HL-60/S4 (cell line): ENCODE results near the gene PRSS53.

Experiments used
- in situ Hi-C: fragments of 300-500 bp; cut with MboI; formaldehyde crosslinking; loops from 2 replicates; pipeline ENCODE4 v1.14.3; 2022; ENCODE audit warnings: low sequenced_read_pairs

PRSS53 gene

DNA sequence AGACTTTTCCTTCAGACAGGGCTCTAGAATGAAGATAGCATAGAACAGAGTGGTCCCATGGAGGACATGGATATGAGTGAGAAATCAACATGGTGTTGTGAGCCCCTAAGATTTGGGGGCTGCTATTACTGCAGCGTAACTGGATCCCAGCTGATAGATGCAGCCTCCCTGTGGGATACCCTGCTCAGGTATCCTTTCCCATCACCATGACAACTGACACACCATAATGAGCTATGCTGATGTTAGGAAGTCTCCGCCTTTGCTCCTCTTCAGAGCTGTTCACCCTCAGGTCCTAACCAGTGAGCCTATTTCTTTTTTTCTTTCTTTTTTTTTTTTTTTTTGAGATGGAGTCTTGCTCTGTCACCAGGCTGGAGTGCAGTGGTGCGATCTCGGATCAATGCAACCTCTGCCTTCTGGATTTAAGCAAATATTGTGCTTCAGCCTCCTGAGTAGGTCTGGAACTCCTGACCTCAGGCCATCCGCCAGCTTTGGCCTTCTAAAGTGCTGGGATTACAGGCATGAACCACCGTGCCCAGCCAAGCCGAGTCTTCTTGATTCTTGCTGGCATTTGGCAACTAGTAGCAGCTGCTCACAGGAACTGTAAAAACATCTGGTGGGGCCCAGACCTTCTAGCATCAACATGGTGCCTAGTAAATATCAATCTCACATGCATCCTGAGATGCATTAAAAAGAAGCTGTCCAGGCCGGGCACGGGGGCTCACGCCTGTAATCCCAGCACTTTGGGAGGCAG, 38.3 kb downstream of the PRSS53 start:
- in situ Hi-C loops: no loop called here

DNA sequence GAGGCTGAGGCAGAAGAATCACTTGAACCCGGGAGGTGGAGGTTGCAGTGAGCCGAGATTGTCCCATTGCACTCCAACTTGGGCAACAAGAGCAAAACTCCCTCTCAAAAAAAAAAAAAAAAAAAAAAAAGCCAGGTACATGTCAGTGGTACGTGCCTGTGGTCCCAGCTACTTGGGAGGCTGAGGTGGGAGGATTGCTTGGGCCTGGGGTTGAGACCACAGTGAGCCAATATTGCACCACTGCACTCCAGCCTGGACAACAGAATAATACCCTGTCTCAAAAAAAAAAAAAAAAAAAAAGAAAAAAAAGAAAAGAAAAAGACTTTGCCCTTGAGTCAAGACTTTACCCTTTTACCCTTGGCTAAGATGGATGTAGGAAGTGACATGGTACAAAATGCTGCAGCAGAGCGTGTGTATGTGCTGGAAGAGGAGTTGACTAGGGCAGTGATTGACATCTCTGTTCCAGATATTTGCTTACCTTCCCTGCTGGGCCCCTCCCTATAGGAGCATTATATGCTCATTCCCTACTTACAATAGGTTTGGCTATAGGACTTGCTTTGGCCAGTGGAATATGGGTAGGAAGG, 44.8 kb downstream of the PRSS53 start:
- in situ Hi-C loops: no loop called here

DNA sequence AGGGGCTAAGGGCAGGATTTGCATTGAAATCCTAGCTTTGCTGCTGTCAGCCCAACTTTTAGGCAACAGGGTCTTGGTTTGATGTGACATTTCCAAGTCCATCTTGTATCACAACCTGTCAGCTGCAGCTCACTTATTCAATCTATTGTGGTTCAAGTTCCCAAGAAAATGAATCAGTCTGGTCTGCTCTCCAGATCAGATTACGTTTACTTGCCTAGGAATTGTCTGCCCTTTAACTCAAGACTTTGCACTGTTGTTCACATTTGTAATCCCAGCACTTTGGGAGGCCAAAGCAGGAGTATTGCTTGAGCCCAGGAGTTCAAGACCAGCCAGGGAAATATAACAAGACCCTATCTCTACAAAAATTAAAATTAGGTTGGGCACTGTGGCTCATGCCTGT, 45.4 kb downstream of the PRSS53 start:
- in situ Hi-C loops: no loop called here

DNA sequence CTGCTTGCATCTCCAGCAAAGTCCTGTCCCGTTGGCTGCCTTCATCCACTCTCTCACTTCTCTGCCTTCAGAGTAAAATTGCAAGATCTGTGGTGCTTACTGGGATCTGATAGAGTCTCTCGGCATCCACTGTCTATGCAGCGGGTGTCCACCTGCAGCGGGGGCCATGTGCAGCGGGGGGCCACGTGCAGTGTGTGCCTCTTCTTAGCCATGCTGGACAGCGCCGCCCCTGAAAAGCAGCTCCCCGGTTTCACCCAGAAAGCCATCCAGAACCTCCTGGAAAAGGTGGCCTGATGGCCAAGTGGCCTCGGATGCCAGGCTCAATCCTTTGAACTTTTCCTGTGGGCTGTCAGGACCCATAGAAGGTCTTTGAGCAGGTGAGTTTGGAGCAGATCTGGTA, 45.9 kb downstream of the PRSS53 start:
- in situ Hi-C loops: no loop called here

DNA sequence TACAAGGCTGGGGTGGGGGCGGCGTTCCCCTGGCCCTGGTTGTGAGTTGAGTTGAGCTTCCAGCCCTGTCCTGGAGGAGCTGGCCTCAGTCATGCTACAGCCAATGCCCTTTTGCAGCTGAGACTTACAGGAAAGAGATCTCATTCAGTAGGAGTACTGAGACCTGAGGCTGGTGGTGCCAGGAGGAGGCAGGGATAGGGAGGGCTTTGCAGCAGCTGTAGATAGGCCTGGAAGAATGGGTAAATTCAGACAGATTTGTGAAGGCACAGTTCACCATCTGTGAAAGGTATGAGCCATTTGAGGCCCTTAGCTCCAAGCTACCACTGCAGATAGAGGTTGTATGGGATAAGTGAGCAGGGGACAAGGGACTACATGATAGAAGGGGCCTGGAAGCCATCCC, 49.8 kb downstream of the PRSS53 start:
- in situ Hi-C loops: no loop called here

DNA sequence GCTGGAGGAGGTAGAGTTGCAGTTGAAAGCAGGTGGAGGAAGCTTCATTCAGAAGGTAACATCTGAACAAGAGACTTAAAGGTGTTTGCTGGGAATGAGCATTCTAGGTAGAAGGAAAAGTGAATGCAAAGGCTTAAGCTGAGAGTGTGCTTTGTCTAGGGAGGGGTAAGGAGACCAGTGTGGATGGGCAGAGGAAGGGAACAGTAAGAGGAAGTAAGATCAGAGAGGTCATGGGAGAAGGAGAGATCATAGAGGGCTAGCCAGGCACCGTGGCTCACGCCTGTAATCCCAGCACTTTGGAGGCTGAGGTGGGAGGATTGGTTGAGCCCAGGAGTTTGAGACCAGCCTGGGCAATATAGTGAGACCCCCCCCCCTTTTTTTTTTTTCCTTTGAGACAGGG, 52.1 kb downstream of the PRSS53 start:
- in situ Hi-C loops: no loop called here

DNA sequence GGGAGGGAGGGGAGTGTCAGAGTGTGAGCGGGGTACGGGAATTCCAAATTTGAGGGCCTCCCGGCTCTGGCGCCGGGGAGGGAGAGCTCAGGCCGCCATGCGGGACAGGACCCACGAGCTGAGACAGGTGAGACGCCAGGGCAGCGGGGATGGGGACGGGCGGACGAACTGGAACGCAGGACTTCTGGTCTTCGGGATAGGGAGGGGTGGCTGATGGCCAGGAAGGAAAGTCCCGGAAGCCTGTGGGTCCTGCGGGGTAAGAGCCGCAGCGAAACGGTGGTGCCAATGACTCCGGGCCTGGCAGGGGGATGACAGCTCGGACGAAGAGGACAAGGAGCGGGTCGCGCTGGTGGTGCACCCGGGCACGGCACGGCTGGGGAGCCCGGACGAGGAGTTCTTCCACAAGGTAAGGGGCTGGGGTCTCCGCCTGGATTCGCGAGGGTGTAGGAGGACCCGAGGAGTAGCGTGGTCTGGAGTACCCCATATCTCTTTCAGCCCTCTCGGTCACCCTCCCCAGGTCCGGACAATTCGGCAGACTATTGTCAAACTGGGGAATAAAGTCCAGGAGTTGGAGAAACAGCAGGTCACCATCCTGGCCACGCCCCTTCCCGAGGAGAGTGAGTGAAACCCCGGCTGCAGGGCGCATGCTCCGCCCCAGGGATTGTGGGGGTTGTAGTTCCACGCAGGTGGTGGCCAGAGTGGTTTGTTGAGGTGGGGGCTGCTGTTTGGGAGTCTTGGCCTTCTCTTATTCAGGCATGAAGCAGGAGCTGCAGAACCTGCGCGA, 54.8 kb downstream of the PRSS53 start:
- in situ Hi-C loops: no loop called here
